ENCODE data around the gene CDC123. TPM values are rescaled to one million over a fixed set of nuclear protein-coding genes. Genes with fewer than 3 reads are reported as not detected.

CDC123 gene
- total RNA-seq, 1 experiment from 2014 or later, result 153 TPM

DNA sequence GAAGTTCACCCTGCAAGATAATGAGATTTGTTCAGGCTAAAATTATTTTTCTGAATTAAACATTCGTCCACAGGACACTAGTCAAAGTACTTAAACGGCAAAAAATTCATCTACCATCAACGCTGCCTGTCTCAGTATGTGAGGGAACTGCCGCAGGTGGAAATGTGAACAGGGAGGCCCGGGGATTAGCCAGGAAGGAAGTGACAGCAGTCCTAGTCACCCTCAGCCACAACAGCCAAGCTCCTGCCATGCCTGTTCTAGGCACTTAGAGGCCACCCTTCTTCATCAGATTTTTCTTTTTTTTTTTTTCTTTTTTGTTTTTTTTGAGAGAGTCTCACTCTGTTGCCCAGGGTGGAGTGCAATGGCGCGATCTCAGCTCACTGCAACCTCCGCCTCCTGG, 9.7 kb upstream of the CDC123 start:
- TF ChIP-seq JAZF1 (CRISPR knock-in tag; IDR thresholded peaks at IDR 0.05) (no peak), FOXP1 (CRISPR knock-in tag; IDR thresholded peaks at IDR 0.05; ENCODE audit: borderline replicate concordance) (no peak)
- Mint-ChIP-seq H3K36me3 (peaks cover 43% of the 10 kb centered on the region), H3K4me3 (no peak overlapping the region), H3K27me3 (ENCODE audit: low read depth) (no peaks in the 10 kb centered on the region), H3K9me3 (no peaks in the 10 kb centered on the region), H3K27ac (no peak overlapping the region), H3K4me1 (peaks cover 19% of the 10 kb centered on the region)
- CTCF ChIA-PET, result interaction anchor here (0.6 kb wide), 1 partner anchor 305 kb away, joined by 3 read pairs; no protein-coding TSS in a partner anchor
- ATAC-seq (no peak), DNase-seq (ENCODE audit: low spot score) (no peak)
- POLR2A ChIA-PET, result no interaction called here

DNA sequence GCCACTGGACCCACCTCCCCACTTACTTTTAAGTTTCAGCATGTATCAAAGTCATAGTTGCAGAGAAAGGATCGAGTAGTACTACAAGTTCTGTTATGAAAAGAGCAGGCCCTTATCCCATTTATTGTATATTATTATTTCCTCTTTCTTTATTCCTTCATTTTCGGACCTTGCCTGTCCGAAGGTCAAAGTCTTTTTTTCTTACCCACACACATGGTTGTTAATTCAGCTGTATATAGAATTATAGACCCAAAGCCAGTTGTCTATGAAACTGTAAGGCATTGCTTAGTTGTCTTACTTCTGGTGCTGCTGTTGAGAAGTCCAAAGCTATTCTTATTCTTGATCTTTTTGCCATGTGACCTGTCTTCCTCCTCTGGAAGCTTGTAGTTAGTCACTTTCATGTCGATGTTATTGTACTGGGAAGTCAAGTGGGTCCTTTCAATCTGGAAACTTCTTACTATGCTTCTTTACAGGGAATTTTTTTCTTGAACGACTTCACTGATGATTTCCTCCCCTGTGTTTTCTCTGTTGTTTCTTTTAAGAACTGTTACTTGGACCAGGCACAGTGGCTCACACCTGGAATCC, 8.6 kb upstream of the CDC123 start:
- Mint-ChIP-seq H3K27me3 (ENCODE audit: low read depth) (no peaks in the 10 kb centered on the region), H3K4me1 (peaks cover 17% of the 10 kb centered on the region), H3K9me3 (no peaks in the 10 kb centered on the region), H3K4me3 (no peak overlapping the region), H3K36me3 (peaks cover 42% of the 10 kb centered on the region), H3K27ac (no peak overlapping the region)
- no peak for DNase-seq (ENCODE audit: low spot score)
- POLR2A ChIA-PET, result no interaction called here
- no peak for TF ChIP-seq FOXK1 (CRISPR knock-in tag; IDR thresholded peaks at IDR 0.05)
- CTCF ChIA-PET, result no interaction called here
- ATAC-seq, result no peak

DNA sequence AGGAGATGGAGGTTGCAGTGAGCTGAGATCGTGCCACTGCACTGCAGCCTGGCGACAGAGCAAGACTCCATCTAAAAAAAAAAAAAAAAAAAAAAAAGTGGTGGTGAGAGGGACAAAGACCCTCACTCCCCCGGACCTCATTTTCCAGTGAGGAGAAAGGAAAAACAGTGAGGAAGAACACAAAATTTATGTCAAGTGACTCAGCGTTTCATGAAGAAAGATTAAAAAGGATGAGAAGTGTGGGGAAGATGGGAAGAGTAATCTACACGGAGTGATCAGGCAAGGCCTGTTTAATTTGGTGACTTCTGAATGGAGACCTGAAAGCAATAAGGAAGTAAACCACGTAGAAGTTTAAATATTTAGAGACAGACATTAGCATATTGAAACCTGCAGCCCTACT, 7.3 kb upstream of the CDC123 start:
- ATAC-seq (no peak), DNase-seq (ENCODE audit: low spot score) (no peak)
- Mint-ChIP-seq H3K27ac (peak overlapping the region; percentile 80), H3K27me3 (ENCODE audit: low read depth) (no peaks in the 10 kb centered on the region), H3K4me3 (no peak overlapping the region), H3K4me1 (peaks cover 22% of the 10 kb centered on the region), H3K36me3 (peaks cover 41% of the 10 kb centered on the region), H3K9me3 (no peaks in the 10 kb centered on the region)
- ChIA-PET POLR2A (no interaction called here), CTCF (interaction anchor here (0.6 kb wide), 1 partner anchor 594 kb away, joined by 3 read pairs; no protein-coding TSS in a partner anchor)
- no peak for TF ChIP-seq TEAD4 (CRISPR knock-in tag; IDR thresholded peaks at IDR 0.05)
- no peak for TF ChIP-seq ZNF671 (CRISPR knock-in tag; IDR thresholded peaks at IDR 0.05)
- no peak for TF ChIP-seq JAZF1 (CRISPR knock-in tag; IDR thresholded peaks at IDR 0.05)
- TF ChIP-seq NFE2L1 (CRISPR knock-in tag; IDR thresholded peaks at IDR 0.05), result no peak
- TF ChIP-seq ZNF232 (CRISPR knock-in tag; IDR thresholded peaks at IDR 0.05), result no peak
- no peak for TF ChIP-seq ATF1 (CRISPR knock-in tag; IDR thresholded peaks at IDR 0.05)
- TF ChIP-seq, protein P1, sequence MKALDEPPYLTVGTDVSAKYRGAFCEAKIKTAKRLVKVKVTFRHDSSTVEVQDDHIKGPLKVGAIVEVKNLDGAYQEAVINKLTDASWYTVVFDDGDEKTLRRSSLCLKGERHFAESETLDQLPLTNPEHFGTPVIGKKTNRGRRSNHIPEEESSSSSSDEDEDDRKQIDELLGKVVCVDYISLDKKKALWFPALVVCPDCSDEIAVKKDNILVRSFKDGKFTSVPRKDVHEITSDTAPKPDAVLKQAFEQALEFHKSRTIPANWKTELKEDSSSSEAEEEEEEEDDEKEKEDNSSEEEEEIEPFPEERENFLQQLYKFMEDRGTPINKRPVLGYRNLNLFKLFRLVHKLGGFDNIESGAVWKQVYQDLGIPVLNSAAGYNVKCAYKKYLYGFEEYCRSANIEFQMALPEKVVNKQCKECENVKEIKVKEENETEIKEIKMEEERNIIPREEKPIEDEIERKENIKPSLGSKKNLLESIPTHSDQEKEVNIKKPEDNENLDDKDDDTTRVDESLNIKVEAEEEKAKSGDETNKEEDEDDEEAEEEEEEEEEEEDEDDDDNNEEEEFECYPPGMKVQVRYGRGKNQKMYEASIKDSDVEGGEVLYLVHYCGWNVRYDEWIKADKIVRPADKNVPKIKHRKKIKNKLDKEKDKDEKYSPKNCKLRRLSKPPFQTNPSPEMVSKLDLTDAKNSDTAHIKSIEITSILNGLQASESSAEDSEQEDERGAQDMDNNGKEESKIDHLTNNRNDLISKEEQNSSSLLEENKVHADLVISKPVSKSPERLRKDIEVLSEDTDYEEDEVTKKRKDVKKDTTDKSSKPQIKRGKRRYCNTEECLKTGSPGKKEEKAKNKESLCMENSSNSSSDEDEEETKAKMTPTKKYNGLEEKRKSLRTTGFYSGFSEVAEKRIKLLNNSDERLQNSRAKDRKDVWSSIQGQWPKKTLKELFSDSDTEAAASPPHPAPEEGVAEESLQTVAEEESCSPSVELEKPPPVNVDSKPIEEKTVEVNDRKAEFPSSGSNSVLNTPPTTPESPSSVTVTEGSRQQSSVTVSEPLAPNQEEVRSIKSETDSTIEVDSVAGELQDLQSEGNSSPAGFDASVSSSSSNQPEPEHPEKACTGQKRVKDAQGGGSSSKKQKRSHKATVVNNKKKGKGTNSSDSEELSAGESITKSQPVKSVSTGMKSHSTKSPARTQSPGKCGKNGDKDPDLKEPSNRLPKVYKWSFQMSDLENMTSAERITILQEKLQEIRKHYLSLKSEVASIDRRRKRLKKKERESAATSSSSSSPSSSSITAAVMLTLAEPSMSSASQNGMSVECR (CRISPR knock-in tag; IDR thresholded peaks at IDR 0.05; ENCODE audit: borderline replicate concordance), result no peak

DNA sequence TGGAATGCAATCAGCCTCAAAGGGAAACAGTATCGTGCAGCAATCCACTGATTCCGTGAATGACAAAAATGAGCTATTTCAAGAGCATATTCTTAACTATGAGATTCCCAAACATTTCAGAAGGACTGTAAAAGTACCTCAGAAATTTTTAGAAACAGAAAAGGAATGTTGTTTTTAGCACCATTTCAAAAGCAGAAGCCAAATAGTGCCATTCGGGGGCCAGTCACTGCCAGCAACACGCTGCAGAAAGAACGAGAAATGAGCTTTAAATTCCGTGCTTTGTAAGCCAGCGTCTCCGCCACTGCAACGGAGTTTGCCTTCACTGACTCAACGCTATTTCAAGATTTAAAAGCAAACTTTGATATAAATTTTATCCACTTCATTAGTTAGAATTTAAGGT, 6.6 kb upstream of the CDC123 start:
- Mint-ChIP-seq H3K27ac (peak overlapping the region; percentile 70; the same call in 1 of the 2 replicates), H3K27me3 (ENCODE audit: low read depth) (no peaks in the 10 kb centered on the region), H3K9me3 (no peaks in the 10 kb centered on the region), H3K4me1 (peaks cover 29% of the 10 kb centered on the region), H3K36me3 (peaks cover 40% of the 10 kb centered on the region), H3K4me3 (no peak overlapping the region)
- ChIA-PET POLR2A (interaction anchor here (0.7 kb wide), 1 partner anchor 9 kb away, joined by 3 read pairs; no protein-coding TSS in a partner anchor), CTCF (interaction anchor here (1.0 kb wide), 1 partner anchor 25 kb away, joined by 3 read pairs; no protein-coding TSS in a partner anchor)
- no peak for DNase-seq (ENCODE audit: low spot score)
- TF ChIP-seq, protein P2, sequence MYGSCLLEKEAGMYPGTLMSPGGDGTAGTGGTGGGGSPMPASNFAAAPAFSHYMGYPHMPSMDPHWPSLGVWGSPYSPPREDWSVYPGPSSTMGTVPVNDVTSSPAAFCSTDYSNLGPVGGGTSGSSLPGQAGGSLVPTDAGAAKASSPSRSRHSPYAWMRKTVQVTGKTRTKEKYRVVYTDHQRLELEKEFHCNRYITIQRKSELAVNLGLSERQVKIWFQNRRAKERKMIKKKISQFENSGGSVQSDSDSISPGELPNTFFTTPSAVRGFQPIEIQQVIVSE (CRISPR knock-in tag; IDR thresholded peaks at IDR 0.05; ENCODE audit: borderline replicate concordance), result no peak
- TF ChIP-seq NR1H2 (CRISPR knock-in tag; IDR thresholded peaks at IDR 0.05) (no peak), ZNF219 (CRISPR knock-in tag; IDR thresholded peaks at IDR 0.05; ENCODE audit: borderline replicate concordance) (no peak), CREB1 (CRISPR knock-in tag; IDR thresholded peaks at IDR 0.05) (no peak), ELF4 (CRISPR knock-in tag; IDR thresholded peaks at IDR 0.05; ENCODE audit: low read depth) (no peak), NFATC4 (CRISPR knock-in tag; IDR thresholded peaks at IDR 0.05) (no peak), OVOL2 (CRISPR knock-in tag; IDR thresholded peaks at IDR 0.05; ENCODE audit: borderline replicate concordance) (no peak), RORB (CRISPR knock-in tag; IDR thresholded peaks at IDR 0.05) (no peak), KAT7 (CRISPR knock-in tag; IDR thresholded peaks at IDR 0.05; ENCODE audit: borderline replicate concordance) (no peak)
- TF ChIP-seq, protein P3, sequence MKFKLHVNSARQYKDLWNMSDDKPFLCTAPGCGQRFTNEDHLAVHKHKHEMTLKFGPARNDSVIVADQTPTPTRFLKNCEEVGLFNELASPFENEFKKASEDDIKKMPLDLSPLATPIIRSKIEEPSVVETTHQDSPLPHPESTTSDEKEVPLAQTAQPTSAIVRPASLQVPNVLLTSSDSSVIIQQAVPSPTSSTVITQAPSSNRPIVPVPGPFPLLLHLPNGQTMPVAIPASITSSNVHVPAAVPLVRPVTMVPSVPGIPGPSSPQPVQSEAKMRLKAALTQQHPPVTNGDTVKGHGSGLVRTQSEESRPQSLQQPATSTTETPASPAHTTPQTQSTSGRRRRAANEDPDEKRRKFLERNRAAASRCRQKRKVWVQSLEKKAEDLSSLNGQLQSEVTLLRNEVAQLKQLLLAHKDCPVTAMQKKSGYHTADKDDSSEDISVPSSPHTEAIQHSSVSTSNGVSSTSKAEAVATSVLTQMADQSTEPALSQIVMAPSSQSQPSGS (CRISPR knock-in tag; IDR thresholded peaks at IDR 0.05; ENCODE audit: borderline replicate concordance, low read depth), result no peak
- no peak for ATAC-seq
